ENCODE results near the gene TUBB2A. TPM values are rescaled to one million over a fixed set of nuclear protein-coding genes. Genes with fewer than 3 reads are reported as not detected.
"Not testable (repeated sequence)": the region's sequence is repeated elsewhere in the genome, so short reads cannot be mapped to it uniquely, and the experiment has no call there.

Gene TUBB2A
- total and polyA plus RNA-seq, 5 donors from 2014 or later, result 4.8 to 48.0 (median 6.9) TPM

DNA sequence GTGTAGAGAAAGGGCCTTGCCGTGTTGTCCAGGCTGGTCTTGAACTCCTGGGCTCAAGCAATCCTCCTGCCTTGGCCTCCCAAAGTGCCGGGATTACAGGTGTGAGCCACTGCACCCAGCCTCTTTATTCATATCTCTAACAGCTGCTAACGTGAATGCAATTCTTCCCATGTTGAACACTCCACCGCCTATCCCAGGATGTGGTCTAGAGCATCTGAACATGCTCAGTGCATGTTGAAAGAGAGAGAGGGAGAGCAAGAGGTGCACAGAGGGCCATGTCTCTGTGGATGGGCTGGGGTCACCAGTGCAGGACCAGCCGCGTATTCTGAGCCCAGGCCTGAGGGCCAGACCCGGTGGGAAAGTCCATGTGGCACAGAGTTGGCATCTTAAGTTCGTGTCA is 12.8 kb downstream of the TUBB2A start:
- peaks cover 6% of the 10 kb centered on the region for H3K36me3 ChIP-seq (ENCODE audit: control insufficient read depth, insufficient read depth, low read length)
- Mint-ChIP-seq H3K27ac (no peak overlapping the region), H3K4me1 (peaks cover 0 to 5% (median 0%) of the 10 kb centered on the region in 4 donors), H3K36me3 (peaks cover 32% of the 10 kb centered on the region), H3K4me3 (no peak overlapping the region), H3K27me3 (no peaks in the 10 kb centered on the region), H3K9me3 (peaks cover 0 to 1% (median 0%) of the 10 kb centered on the region in 7 donors)
- ATAC-seq (ENCODE audit: low read depth in 2 of 2) (no peak), DNase-seq (no peak)
- H3K9me3 ChIP-seq (ENCODE audit: control insufficient read depth in 2 of 2, low read length in 2 of 2), result peaks cover 0 to 5% of the 10 kb centered on the region in 2 experiments
- no peak overlapping the region for H3K4me3 ChIP-seq (ENCODE audit: low read depth, low read length)
- no peak overlapping the region for H3K27ac ChIP-seq (ENCODE audit: insufficient read depth, low read length, poor library complexity, severe bottlenecking)
- H3K4me1 ChIP-seq (ENCODE audit: control insufficient read depth, insufficient read depth, low read length, poor library complexity, severe bottlenecking), result no peaks in the 10 kb centered on the region
- H3K27me3 ChIP-seq (ENCODE audit: control insufficient read depth, insufficient read depth, low read length), result no peaks in the 10 kb centered on the region

DNA sequence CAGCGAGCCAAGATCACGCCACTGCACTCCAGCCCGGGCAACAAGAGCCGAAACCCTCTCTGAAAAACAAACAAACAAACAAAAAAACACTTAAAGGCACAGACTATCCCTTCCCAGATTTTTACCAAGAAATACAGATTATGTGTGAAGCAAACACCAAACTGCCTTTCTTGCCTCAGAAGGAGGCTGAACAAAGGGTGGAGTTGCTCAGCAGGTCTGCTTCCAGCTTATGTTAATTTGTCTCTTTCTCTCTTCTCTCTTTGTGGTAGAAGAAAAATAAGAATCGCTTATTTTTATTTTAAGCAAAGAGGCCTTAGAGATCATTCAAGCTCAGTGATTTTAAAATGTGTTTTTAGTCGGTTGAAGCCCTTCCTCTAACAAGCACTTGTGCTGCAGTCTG is 14.2 kb downstream of the TUBB2A start:
- Mint-ChIP-seq H3K36me3 (peaks cover 40% of the 10 kb centered on the region), H3K27ac (no peak overlapping the region)

DNA sequence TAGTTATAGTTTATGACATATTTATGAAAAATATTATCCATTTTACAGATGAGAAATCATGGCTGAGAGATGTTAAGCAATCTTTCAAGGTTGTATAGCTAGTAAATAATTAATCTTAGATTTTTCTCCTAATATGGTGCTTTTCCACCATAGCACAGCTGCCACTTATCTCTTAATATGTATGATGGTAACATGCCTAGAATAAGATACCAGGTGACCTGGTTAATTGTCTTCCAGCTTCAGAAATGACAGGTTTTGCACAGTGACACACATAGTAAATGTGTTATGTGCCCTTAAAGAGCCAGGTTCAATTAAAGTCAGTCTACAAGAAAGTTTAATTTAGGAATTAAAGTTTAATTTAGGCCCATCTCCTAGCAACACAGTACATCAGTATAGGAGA is 14.8 kb downstream of the TUBB2A start:
- H3K27me3 ChIP-seq (ENCODE audit: control insufficient read depth, insufficient read depth, low read length), result no peaks in the 10 kb centered on the region
- no peaks in the 10 kb centered on the region for H3K9me3 ChIP-seq (ENCODE audit: control insufficient read depth in 2 of 2, low read length in 2 of 2)
- Mint-ChIP-seq H3K4me3 (no peak overlapping the region), H3K27ac (no peak overlapping the region), H3K9me3 (peaks cover 0 to 1% (median 0%) of the 10 kb centered on the region in 7 donors), H3K36me3 (peaks cover 39% of the 10 kb centered on the region), H3K27me3 (no peaks in the 10 kb centered on the region), H3K4me1 (peaks cover 0 to 5% (median 1%) of the 10 kb centered on the region in 4 donors)
- H3K4me1 ChIP-seq (ENCODE audit: control insufficient read depth, insufficient read depth, low read length, poor library complexity, severe bottlenecking), result no peaks in the 10 kb centered on the region
- H3K27ac ChIP-seq (ENCODE audit: insufficient read depth, low read length, poor library complexity, severe bottlenecking), result no peak overlapping the region
- ATAC-seq (ENCODE audit: low read depth in 2 of 2), result no peak
- no peak for DNase-seq
- peaks cover 7% of the 10 kb centered on the region for H3K36me3 ChIP-seq (ENCODE audit: control insufficient read depth, insufficient read depth, low read length)
- H3K4me3 ChIP-seq (ENCODE audit: low read depth, low read length), result no peak overlapping the region

More for the DNA sequence above, 14.2 kb downstream of the TUBB2A start:
- H3K9me3 ChIP-seq (ENCODE audit: control insufficient read depth in 2 of 2, low read length in 2 of 2), result peaks cover 0 to 5% of the 10 kb centered on the region in 2 experiments
- ATAC-seq (ENCODE audit: low read depth in 2 of 2) (no peak), DNase-seq (no peak)
- H3K4me3 ChIP-seq (ENCODE audit: low read depth, low read length), result no peak overlapping the region
- Mint-ChIP-seq H3K4me3 (no peak overlapping the region), H3K4me1 (peaks cover 0 to 5% (median 1%) of the 10 kb centered on the region in 4 donors), H3K27me3 (no peaks in the 10 kb centered on the region), H3K9me3 (peaks cover 0 to 1% (median 0%) of the 10 kb centered on the region in 7 donors)
- H3K4me1 ChIP-seq (ENCODE audit: control insufficient read depth, insufficient read depth, low read length, poor library complexity, severe bottlenecking), result no peaks in the 10 kb centered on the region
- no peaks in the 10 kb centered on the region for H3K27me3 ChIP-seq (ENCODE audit: control insufficient read depth, insufficient read depth, low read length)
- no peak overlapping the region for H3K27ac ChIP-seq (ENCODE audit: insufficient read depth, low read length, poor library complexity, severe bottlenecking)
- H3K36me3 ChIP-seq (ENCODE audit: control insufficient read depth, insufficient read depth, low read length), result peaks cover 13% of the 10 kb centered on the region

- DNase-seq (no peak), ATAC-seq (ENCODE audit: low read depth in 2 of 2) (no peak)
- H3K27ac Mint-ChIP-seq, result no peak overlapping the region
- peaks cover 56% of the 10 kb centered on the region for H3K36me3 Mint-ChIP-seq
- H3K9me3 Mint-ChIP-seq, result peaks cover 0 to 1% (median 0%) of the 10 kb centered on the region in 7 donors
- no peaks in the 10 kb centered on the region for H3K27me3 Mint-ChIP-seq
- H3K9me3 ChIP-seq (ENCODE audit: control insufficient read depth in 2 of 2, low read length in 2 of 2), result no peaks in the 10 kb centered on the region
- H3K4me3 ChIP-seq (ENCODE audit: low read depth, low read length), result no peak overlapping the region
- H3K27ac ChIP-seq (ENCODE audit: insufficient read depth, low read length, poor library complexity, severe bottlenecking), result no peak overlapping the region
- H3K36me3 ChIP-seq (ENCODE audit: control insufficient read depth, insufficient read depth, low read length), result peaks cover 8% of the 10 kb centered on the region
- H3K27me3 ChIP-seq (ENCODE audit: control insufficient read depth, insufficient read depth, low read length), result no peaks in the 10 kb centered on the region
- H3K4me3 Mint-ChIP-seq, result no peak overlapping the region
- no peaks in the 10 kb centered on the region for H3K4me1 ChIP-seq (ENCODE audit: control insufficient read depth, insufficient read depth, low read length, poor library complexity, severe bottlenecking)
- H3K4me1 Mint-ChIP-seq, result peaks cover 0 to 5% (median 1%) of the 10 kb centered on the region in 4 donors
Measured at GRCh38 chr6:3140201-3140600, 17.1 kb downstream of the TUBB2A start.

DNA sequence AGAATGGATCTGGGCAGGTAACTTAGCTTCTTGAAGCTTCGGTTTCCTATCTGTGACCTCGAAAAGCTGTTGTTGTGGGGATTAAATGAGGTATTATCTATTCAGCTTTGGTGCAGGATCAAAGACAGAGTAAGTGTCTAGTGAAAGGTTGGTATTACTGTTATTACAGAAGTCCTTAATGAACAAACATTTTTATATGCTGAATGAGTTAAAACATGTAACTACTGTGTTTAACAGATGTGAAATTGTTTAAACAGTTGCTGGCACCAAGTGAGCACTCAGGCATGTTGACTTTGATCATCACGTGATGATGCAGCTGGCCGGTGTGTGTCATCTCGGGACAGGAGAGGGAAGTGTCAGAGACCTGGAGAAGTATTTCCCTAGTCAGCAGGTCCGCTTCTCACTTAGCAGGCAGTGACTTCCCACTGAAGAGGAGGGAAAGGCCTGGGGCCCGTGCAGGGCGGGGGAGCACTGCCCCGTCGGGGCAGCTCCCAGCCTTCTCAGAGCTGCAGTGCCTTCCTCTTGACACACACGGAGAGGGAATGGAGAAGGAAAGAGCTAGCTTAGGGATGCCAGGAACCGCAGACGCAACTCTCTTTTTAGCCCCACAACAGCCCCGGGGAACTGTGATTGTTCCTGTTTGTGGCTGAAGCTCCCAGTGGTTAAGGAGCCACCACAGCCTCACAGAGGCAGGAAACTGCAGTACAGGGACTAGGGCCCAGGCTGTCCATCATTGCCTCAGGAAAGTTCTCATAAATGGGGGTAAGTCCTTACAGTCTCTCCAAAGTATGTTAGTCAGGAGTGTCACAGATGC is 18.0 kb downstream of the TUBB2A start:
- Mint-ChIP-seq H3K4me3 (no peak overlapping the region), H3K27ac (no peak overlapping the region), H3K4me1 (peaks cover 0 to 2% (median 0%) of the 10 kb centered on the region in 4 donors), H3K36me3 (peaks cover 54% of the 10 kb centered on the region), H3K9me3 (peaks cover 0 to 1% (median 0%) of the 10 kb centered on the region in 7 donors), H3K27me3 (no peaks in the 10 kb centered on the region)
- no peak for ATAC-seq (ENCODE audit: low read depth in 2 of 2)
- Histone ChIP-seq H3K4me3 (ENCODE audit: low read depth, low read length) (no peak overlapping the region), H3K4me1 (ENCODE audit: control insufficient read depth, insufficient read depth, low read length, poor library complexity, severe bottlenecking) (no peaks in the 10 kb centered on the region), H3K36me3 (ENCODE audit: control insufficient read depth, insufficient read depth, low read length) (peaks cover 9% of the 10 kb centered on the region), H3K9me3 (ENCODE audit: control insufficient read depth in 2 of 2, low read length in 2 of 2) (no peaks in the 10 kb centered on the region), H3K27me3 (ENCODE audit: control insufficient read depth, insufficient read depth, low read length) (no peaks in the 10 kb centered on the region), H3K27ac (ENCODE audit: insufficient read depth, low read length, poor library complexity, severe bottlenecking) (no peak overlapping the region)
- no peak for DNase-seq

GRCh38 chr6:3138341-3138740 is 19.0 kb downstream of the TUBB2A start:
- Histone ChIP-seq H3K36me3 (ENCODE audit: control insufficient read depth, insufficient read depth, low read length) (peaks cover 9% of the 10 kb centered on the region), H3K27me3 (ENCODE audit: control insufficient read depth, insufficient read depth, low read length) (no peaks in the 10 kb centered on the region), H3K9me3 (ENCODE audit: control insufficient read depth in 2 of 2, low read length in 2 of 2) (no peaks in the 10 kb centered on the region), H3K27ac (ENCODE audit: insufficient read depth, low read length, poor library complexity, severe bottlenecking) (no peak overlapping the region), H3K4me1 (ENCODE audit: control insufficient read depth, insufficient read depth, low read length, poor library complexity, severe bottlenecking) (no peaks in the 10 kb centered on the region), H3K4me3 (ENCODE audit: low read depth, low read length) (no peak overlapping the region)
- Mint-ChIP-seq H3K27me3 (no peaks in the 10 kb centered on the region), H3K4me1 (peaks cover 0 to 2% (median 0%) of the 10 kb centered on the region in 4 donors), H3K27ac (no peak overlapping the region), H3K36me3 (peaks cover 58% of the 10 kb centered on the region), H3K9me3 (peaks cover 0 to 1% (median 0%) of the 10 kb centered on the region in 7 donors), H3K4me3 (no peak overlapping the region)
- ATAC-seq (ENCODE audit: low read depth in 2 of 2), result no peak
- no peak for DNase-seq

- H3K4me1 ChIP-seq (ENCODE audit: control insufficient read depth, insufficient read depth, low read length, poor library complexity, severe bottlenecking); H3K4me3 ChIP-seq (ENCODE audit: low read depth, low read length); H3K27me3 ChIP-seq (ENCODE audit: control insufficient read depth, insufficient read depth, low read length); H3K36me3 ChIP-seq (ENCODE audit: control insufficient read depth, insufficient read depth, low read length); H3K9me3 ChIP-seq (ENCODE audit: control insufficient read depth in 2 of 2, low read length in 2 of 2); H3K4me1 Mint-ChIP-seq; ATAC-seq (ENCODE audit: low read depth in 2 of 2); H3K27ac Mint-ChIP-seq; H3K27ac ChIP-seq (ENCODE audit: insufficient read depth, low read length, poor library complexity, severe bottlenecking); DNase-seq; H3K9me3 Mint-ChIP-seq; H3K4me3 Mint-ChIP-seq; H3K27me3 Mint-ChIP-seq: not testable (repeated sequence)
- peaks cover 60% of the 10 kb centered on the region for H3K36me3 Mint-ChIP-seq
Measured at GRCh38 chr6:3137873-3138272, 19.5 kb downstream of the TUBB2A start.
